PFSK-1 (cell line): ENCODE data around the gene KITLG.

Experiments used
- POLR2AphosphoS5 ChIP-seq: IDR thresholded peaks from 2 replicates; pipeline ENCODE4 v1.6.1; 2012; ENCODE audit warnings: low read depth, mild to moderate bottlenecking, control low read depth, low read length, moderate library complexity
- SIN3A ChIP-seq: IDR thresholded peaks from 2 replicates; pipeline ENCODE4 v1.6.1; 2012; ENCODE audit warnings: mild to moderate bottlenecking, low read length, moderate library complexity, borderline replicate concordance; ENCODE audit not compliant: insufficient read depth
- TAF1 ChIP-seq: IDR thresholded peaks from 2 replicates; pipeline ENCODE4 v1.6.1; 2012; ENCODE audit warnings: low read length, control low read depth, borderline replicate concordance; ENCODE audit not compliant: insufficient read depth

GRCh38 chr12:88570103-88570502 lies 10.2 kb downstream of the KITLG start:
- TF ChIP-seq TAF1 (no peak), SIN3A (no peak), POLR2AphosphoS5 (no peak)
